Fibroblast of skin of scalp (primary cell): ENCODE measurements around the gene ISLR2.
"Not testable (repeated sequence)": the region's sequence is repeated elsewhere in the genome, so short reads cannot be mapped to it uniquely, and the experiment has no call there.

Source experiments
- DNase-seq: peaks from one replicate; pipeline ENCODE4 v3.0.0-alpha.2; 2013

The ISLR2 gene

GRCh38 chr15:74158855-74159650 is 28.7 kb downstream of the ISLR2 start:
- DNase-seq = no peak

DNA sequence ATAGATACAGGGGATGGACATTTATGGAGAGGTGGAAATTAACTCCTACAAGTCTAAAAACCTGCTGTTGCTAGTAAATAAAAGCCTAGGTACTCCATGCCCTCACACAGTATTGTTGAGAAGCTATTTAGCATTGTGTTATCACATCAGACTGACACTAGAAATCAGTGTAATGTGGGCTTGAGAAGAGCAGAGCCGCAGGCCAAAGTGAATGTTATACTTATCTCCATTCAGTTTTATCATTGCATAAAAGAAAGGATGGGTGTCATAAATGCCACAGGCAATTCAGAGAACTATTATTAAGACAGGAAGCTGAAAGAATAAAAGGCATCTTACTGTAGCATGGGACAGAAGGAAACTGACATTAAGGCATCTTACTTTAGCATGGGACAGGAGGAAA is 29.4 kb downstream of the ISLR2 start:
- no peak for DNase-seq

GRCh38 chr15:74160390-74160789 is 30.0 kb downstream of the ISLR2 start:
- DNase-seq = not testable (repeated sequence)

- DNase-seq = not testable (repeated sequence)
These were observed 31.8 kb downstream of the ISLR2 start for GRCh38 chr15:74162195-74162536.

- no peak for DNase-seq
These were observed 35.1 kb downstream of the ISLR2 start for GRCh38 chr15:74165461-74165860.

DNA sequence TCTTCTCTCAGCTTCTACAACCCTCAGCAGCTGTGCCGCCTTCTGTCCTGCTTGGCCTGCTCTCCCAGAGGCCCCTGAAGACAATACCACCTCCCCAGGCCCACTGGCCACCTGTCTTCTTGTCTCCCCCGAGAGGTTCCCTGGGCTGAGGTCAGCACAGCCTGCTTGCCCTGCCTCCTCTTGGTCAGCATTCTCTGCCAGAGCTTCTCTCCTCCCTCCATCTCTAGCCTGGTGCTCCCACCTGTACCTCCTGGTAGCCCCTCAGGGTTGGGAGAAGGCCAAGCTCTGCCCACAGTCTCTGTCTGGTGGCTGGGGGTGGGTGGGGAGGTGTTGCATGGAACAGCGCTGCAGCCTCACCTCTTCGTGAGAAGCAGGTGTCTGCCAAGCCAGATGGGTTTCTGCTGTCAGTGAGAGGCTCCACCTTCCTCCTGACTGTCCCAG is 37.5 kb downstream of the ISLR2 start:
- no peak for DNase-seq

GRCh38 chr15:74168711-74169126 is 38.3 kb downstream of the ISLR2 start:
- DNase-seq = no peak

DNA sequence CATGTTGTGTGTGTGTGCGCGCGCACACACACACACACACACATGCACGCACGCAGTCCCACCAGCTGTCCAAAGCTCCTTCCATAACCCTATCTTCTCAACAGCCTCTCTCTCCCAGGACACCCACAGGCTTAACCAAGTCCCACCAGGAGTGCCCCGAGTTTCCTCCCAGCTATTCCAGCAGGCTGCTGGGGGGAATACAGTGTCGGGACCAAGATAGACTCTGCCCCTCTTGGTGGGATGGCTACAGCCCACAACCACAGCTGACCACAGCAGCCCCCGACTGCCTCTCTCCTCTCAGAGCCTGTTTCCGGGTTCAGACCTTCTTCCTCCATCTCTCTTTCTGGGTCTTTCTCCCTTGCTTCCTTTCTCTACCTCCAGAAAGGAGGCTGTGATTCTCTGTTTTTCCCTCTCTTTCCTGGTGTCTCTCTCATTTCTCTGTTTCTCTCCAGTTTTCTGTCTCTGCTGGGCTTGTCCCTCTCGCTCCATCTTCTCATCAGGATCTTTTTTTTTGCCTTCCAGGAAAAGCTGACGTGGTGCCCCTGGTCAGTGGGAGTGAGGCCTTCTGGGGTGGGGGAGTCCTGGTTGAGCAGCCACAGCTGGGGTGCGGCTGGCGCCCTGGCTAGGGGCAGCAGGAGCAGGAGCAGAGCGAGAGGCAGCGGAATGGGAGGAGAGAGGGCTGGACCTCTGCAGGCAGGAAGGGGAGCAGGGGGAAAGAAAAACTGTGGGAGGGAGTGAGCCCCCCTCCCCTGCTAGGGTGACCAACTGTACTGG is 39.9 kb downstream of the ISLR2 start:
- DNase-seq = no peak

GRCh38 chr15:74170875-74171578 is 40.6 kb downstream of the ISLR2 start:
- no peak for DNase-seq

DNA sequence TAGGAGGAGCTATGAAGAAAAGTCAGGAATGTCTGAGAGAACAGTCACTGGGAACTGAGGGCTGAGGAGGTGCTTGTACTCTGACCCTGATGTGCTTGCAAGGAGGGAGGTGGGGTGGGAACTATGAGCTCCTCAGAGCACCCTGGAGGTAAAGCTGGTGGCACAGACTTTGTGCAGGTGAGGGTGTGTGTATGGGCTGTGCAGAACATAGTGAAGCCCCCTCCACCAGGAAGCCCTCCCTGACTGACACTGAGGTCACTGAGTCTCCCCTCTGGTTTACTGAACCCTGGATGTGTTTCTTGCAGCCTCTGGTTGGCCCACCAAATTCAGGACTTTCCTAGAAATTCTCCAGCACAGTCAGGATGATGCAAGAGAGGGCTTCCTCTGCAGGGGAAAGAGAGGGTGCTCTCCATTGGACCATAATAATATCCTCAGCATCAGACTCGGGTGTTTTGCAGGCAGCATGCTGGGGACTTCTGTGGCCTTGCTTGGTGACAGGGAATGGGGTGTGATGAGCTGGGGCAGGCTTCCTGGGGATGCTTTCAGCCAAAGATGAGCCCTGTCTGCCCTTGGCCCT is 41.7 kb downstream of the ISLR2 start:
- no peak for DNase-seq

- peak; percentile 81 for DNase-seq
These were observed 42.5 kb downstream of the ISLR2 start for GRCh38 chr15:74172701-74173379.

- peak; percentile 83 for DNase-seq
These were observed 43.2 kb downstream of the ISLR2 start, which contains the start of gene ISLR for GRCh38 chr15:74173380-74174218. ISLR (plus strand) TSS chr15:74173710; CDS start chr15:74174859, 1,149 bp downstream.

DNA sequence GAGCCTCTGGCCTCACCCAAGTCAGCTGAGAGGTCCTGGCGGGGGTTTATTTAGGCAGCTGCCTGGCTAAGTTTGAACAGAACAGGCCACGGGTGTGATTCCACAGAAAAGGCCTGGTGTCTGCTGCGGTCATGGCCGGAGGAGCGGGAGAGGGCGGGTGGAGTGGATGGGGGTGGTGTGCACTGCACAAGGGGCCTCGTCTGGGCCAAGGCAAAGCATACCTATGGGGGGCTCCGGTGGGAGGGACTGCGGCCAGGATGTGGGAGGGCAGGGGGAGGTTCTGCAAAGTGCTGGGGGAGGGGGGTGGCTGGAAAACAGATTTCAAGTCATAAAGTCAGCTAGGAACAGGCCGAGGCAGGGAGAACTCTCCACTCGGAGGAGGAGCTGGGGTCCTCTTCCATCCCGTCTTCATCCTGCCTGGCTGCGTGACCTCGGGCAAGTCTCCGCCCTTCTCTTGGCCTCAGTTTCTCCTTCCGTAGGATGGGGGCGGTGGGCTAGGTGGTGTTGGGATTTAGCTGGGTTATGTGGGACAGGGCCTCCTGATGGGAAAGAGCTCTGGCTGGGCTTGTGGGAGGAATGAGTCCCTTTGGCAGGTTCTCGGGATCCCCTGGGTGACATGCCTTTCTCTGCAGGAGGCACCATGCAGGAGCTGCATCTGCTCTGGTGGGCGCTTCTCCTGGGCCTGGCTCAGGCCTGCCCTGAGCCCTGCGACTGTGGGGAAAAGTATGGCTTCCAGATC is 44.0 kb downstream of the ISLR2 start:
- DNase-seq = peak; percentile 58

DNA sequence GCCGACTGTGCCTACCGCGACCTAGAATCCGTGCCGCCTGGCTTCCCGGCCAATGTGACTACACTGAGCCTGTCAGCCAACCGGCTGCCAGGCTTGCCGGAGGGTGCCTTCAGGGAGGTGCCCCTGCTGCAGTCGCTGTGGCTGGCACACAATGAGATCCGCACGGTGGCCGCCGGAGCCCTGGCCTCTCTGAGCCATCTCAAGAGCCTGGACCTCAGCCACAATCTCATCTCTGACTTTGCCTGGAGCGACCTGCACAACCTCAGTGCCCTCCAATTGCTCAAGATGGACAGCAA is 44.5 kb downstream of the ISLR2 start:
- no peak for DNase-seq

GRCh38 chr15:74175271-74176191 is 45.1 kb downstream of the ISLR2 start:
- DNase-seq = no peak

DNA sequence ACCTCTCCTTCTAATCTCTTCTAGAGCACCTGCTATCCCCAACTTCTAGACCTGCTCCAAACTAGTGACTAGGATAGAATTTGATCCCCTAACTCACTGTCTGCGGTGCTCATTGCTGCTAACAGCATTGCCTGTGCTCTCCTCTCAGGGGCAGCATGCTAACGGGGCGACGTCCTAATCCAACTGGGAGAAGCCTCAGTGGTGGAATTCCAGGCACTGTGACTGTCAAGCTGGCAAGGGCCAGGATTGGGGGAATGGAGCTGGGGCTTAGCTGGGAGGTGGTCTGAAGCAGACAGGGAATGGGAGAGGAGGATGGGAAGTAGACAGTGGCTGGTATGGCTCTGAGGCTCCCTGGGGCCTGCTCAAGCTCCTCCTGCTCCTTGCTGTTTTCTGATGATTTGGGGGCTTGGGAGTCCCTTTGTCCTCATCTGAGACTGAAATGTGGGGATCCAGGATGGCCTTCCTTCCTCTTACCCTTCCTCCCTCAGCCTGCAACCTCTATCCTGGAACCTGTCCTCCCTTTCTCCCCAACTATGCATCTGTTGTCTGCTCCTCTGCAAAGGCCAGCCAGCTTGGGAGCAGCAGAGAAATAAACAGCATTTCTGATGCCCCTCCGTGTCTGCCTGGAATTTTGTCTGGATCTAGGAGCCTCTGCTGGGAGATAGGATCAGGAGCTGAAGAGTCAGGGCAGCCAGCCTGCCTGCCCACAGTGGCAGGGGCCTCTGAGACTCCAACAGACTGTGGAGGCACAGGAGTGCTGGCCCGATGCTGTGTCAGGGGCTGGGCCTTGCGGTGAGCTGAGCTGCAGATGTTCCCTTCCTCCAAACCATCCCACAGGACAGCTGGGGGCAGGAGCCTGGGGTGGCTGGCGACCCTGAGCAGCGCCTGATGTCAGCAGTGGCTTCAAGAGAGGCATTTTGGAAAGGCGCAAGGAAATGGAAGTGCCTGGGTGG is 46.2 kb downstream of the ISLR2 start:
- DNase-seq = peak; percentile 50

DNA sequence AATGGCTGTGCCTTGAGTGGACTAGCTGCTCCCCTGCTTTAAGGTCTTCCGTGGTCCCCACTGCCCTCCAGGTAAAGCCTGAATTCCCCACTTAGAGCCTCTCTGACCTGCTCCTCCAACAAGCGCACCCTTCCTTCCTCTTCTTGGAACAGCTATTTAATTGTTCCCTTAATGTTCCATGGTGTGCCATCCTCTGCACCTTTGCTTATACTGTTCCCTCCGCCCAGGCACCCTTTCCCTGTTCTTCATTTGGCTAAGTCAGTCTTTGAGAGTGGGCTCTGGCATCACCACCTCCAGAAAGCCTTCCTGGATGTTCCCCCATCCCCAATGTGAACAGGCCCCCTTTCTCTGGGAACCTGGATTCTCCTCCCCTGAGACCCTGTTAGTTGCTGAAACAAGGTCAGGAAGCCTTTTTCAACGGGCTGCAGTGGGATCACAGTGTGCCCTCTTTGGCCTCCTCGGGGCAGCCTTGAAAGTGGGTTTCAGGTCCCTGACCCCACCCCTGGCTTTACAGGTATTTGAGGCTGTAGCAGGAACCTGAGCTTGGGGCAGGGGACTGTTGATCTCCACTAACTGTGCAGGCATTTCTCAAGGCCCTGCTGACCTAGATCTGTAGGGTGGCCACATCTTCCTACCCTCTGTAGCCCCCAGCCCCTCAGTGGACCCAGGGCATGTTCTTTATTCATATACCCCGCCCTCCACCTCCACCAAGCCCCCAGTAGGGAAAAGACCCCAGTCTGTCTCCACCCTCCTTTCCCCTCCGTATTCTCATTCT is 48.1 kb downstream of the ISLR2 start:
- no peak for DNase-seq
